ENCODE measurements around the gene SFRP2. TPM values are rescaled to one million over a fixed set of nuclear protein-coding genes. Genes with fewer than 3 reads are reported as not detected.

The SFRP2 gene
- total and polyA plus RNA-seq, 10 of the 15 experiments (the other 5 are each of a cell fraction or from before 2014, with no cell fraction given): 0.11 to 0.33 (median 0.16) TPM; not detected in 7

- DNase-seq (ENCODE audit: low read depth, low spot score): no peak
- Histone ChIP-seq H3K36me3 (ENCODE audit: control insufficient read depth in 2 of 2, insufficient read depth in 2 of 2, low read length in 1 of 2) (no peaks in the 10 kb centered on the region), H4K20me1 (ENCODE audit: control insufficient read depth, insufficient read depth) (no peaks in the 10 kb centered on the region), H3K4me1 (ENCODE audit: control insufficient read depth, insufficient read depth, low read length) (no peaks in the 10 kb centered on the region), H3K4me3 (no peak overlapping the region), H3K9me3 (replicated peaks; ENCODE audit: control insufficient read depth, insufficient read depth, low read length) (no peaks in the 10 kb centered on the region), H3K27me3 (replicated peaks in 1 of 2; ENCODE audit: control insufficient read depth in 2 of 2, insufficient read depth in 2 of 2, low read length in 1 of 2) (no peaks in the 10 kb centered on the region), H2AFZ (ENCODE audit: control insufficient read depth, low read depth, low read length) (no peak overlapping the region), H3K9ac (ENCODE audit: control insufficient read depth, insufficient read depth, low read length) (no peak overlapping the region), H3K4me2 (ENCODE audit: control insufficient read depth, insufficient read depth) (no peak overlapping the region), H3K27ac (ENCODE audit: control insufficient read depth, insufficient read depth) (no peak overlapping the region), H3K79me2 (ENCODE audit: control insufficient read depth, insufficient read depth, low read length) (no peaks in the 10 kb centered on the region)
- ChIA-PET RAD21 (ENCODE audit: unreplicated experiment) (no interaction called here), SMC1A (ENCODE audit: uncharacterized antibody, unreplicated experiment) (no interaction called here), POLR2A (no interaction called here), CTCF (no interaction called here)
- no peak for FAIRE-seq
- 38% methylated on average over 3 of the region's 3 CpGs for WGBS (ENCODE audit: insufficient coverage, insufficient replicate concordance, low lambda C conversion rate, missing lambda C conversion rate)
- in situ Hi-C loops (cut with MboI) (no loop called here), intact Hi-C loops (cut with micrococcal nuclease; ENCODE audit: unreplicated experiment) (no loop called here)
- TF ChIP-seq HCFC1 (IDR thresholded peaks at IDR 0.05; ENCODE audit: low read length) (no peak), LARP7 (IDR thresholded peaks at IDR 0.05) (no peak), PKNOX1 (IDR thresholded peaks at IDR 0.05) (no peak), ZNF207 (IDR thresholded peaks at IDR 0.05; ENCODE audit: borderline replicate concordance) (no peak), STAT1 (conservative IDR thresholded peaks at IDR 0.05) (no peak), EGR1 (IDR thresholded peaks at IDR 0.05; ENCODE audit: borderline replicate concordance in 1 of 2, low read depth in 2 of 2, low read length in 2 of 2) (no peak), BACH1 (IDR thresholded peaks at IDR 0.05; ENCODE audit: borderline replicate concordance) (no peak)
- TF ChIP-seq, protein P1, sequence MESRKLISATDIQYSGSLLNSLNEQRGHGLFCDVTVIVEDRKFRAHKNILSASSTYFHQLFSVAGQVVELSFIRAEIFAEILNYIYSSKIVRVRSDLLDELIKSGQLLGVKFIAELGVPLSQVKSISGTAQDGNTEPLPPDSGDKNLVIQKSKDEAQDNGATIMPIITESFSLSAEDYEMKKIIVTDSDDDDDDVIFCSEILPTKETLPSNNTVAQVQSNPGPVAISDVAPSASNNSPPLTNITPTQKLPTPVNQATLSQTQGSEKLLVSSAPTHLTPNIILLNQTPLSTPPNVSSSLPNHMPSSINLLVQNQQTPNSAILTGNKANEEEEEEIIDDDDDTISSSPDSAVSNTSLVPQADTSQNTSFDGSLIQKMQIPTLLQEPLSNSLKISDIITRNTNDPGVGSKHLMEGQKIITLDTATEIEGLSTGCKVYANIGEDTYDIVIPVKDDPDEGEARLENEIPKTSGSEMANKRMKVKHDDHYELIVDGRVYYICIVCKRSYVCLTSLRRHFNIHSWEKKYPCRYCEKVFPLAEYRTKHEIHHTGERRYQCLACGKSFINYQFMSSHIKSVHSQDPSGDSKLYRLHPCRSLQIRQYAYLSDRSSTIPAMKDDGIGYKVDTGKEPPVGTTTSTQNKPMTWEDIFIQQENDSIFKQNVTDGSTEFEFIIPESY (IDR thresholded peaks at IDR 0.05): no peak
- TF ChIP-seq, protein P2, sequence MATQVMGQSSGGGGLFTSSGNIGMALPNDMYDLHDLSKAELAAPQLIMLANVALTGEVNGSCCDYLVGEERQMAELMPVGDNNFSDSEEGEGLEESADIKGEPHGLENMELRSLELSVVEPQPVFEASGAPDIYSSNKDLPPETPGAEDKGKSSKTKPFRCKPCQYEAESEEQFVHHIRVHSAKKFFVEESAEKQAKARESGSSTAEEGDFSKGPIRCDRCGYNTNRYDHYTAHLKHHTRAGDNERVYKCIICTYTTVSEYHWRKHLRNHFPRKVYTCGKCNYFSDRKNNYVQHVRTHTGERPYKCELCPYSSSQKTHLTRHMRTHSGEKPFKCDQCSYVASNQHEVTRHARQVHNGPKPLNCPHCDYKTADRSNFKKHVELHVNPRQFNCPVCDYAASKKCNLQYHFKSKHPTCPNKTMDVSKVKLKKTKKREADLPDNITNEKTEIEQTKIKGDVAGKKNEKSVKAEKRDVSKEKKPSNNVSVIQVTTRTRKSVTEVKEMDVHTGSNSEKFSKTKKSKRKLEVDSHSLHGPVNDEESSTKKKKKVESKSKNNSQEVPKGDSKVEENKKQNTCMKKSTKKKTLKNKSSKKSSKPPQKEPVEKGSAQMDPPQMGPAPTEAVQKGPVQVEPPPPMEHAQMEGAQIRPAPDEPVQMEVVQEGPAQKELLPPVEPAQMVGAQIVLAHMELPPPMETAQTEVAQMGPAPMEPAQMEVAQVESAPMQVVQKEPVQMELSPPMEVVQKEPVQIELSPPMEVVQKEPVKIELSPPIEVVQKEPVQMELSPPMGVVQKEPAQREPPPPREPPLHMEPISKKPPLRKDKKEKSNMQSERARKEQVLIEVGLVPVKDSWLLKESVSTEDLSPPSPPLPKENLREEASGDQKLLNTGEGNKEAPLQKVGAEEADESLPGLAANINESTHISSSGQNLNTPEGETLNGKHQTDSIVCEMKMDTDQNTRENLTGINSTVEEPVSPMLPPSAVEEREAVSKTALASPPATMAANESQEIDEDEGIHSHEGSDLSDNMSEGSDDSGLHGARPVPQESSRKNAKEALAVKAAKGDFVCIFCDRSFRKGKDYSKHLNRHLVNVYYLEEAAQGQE (IDR thresholded peaks at IDR 0.05; ENCODE audit: low read depth, low read length): no peak
- TF ChIP-seq, protein P3, sequence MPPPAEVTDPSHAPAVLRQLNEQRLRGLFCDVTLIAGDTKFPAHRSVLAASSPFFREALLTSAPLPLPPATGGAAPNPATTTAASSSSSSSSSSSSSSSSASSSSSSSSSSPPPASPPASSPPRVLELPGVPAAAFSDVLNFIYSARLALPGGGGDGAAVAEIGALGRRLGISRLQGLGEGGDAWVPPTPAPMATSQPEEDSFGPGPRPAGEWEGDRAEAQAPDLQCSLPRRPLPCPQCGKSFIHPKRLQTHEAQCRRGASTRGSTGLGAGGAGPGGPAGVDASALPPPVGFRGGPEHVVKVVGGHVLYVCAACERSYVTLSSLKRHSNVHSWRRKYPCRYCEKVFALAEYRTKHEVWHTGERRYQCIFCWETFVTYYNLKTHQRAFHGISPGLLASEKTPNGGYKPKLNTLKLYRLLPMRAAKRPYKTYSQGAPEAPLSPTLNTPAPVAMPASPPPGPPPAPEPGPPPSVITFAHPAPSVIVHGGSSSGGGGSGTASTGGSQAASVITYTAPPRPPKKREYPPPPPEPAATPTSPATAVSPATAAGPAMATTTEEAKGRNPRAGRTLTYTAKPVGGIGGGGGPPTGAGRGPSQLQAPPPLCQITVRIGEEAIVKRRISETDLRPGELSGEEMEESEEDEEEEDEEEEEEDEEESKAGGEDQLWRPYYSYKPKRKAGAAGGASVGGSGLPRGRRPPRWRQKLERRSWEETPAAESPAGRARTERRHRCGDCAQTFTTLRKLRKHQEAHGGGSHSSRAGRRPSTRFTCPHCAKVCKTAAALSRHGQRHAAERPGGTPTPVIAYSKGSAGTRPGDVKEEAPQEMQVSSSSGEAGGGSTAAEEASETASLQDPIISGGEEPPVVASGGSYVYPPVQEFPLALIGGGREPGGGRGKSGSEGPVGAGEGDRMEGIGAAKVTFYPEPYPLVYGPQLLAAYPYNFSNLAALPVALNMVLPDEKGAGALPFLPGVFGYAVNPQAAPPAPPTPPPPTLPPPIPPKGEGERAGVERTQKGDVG (CRISPR knock-in tag; IDR thresholded peaks at IDR 0.05): no peak
- no peak for ATAC-seq
- BruUV-seq (replicated peaks): no TSS peak
Measured at GRCh38 chr4:153822316-153822715, 33.4 kb upstream of the SFRP2 start.
